Measurements from ENCODE around the gene MTOR.
"Not testable (repeated sequence)": the region's sequence is repeated elsewhere in the genome, so short reads cannot be mapped to it uniquely, and the experiment has no call there.

The MTOR gene

GRCh38 chr1:11262171-11263049 lies at the start of gene MTOR:
MTOR (minus strand) TSS chr1:11262551; CDS start chr1:11259409, 3,142 bp downstream.
- DNase-seq: peak; percentile 94

- DNase-seq: no peak
Observed at GRCh38 chr1:11309385-11309784, 47.0 kb upstream of the MTOR start.

GRCh38 chr1:11308699-11309224 lies 46.4 kb upstream of the MTOR start:
- no peak for DNase-seq

GRCh38 chr1:11307852-11308251 lies 45.5 kb upstream of the MTOR start:
- DNase-seq: no peak

GRCh38 chr1:11305516-11305915 lies 43.2 kb upstream of the MTOR start:
- DNase-seq: not testable (repeated sequence)

GRCh38 chr1:11302366-11302765 lies 40.0 kb upstream of the MTOR start:
- DNase-seq: no peak

- DNase-seq: no peak
Observed at GRCh38 chr1:11301601-11302000, 39.2 kb upstream of the MTOR start.

GRCh38 chr1:11299225-11299574 lies 36.8 kb upstream of the MTOR start:
- DNase-seq: no peak

- no peak for DNase-seq
Observed at GRCh38 chr1:11298390-11299224, 36.3 kb upstream of the MTOR start.

GRCh38 chr1:11297774-11298173 lies 35.4 kb upstream of the MTOR start:
- not testable (repeated sequence) for DNase-seq

GRCh38 chr1:11295905-11296304 lies 33.6 kb upstream of the MTOR start:
- no peak for DNase-seq

GRCh38 chr1:11294951-11295350 lies 32.6 kb upstream of the MTOR start:
- no peak for DNase-seq

- DNase-seq: no peak
Observed at GRCh38 chr1:11293856-11294255, 31.5 kb upstream of the MTOR start.

GRCh38 chr1:11291049-11291448 lies 28.7 kb upstream of the MTOR start:
- DNase-seq: no peak

- DNase-seq: no peak
Observed at GRCh38 chr1:11289064-11289463, 26.7 kb upstream of the MTOR start.

- no peak for DNase-seq
Observed at GRCh38 chr1:11286735-11287410, 24.5 kb upstream of the MTOR start.

- no peak for DNase-seq
Observed at GRCh38 chr1:11285883-11286734, 23.8 kb upstream of the MTOR start.

GRCh38 chr1:11284784-11285183 lies 22.4 kb upstream of the MTOR start:
- no peak for DNase-seq

- no peak for DNase-seq
Observed at GRCh38 chr1:11283151-11283550, 20.8 kb upstream of the MTOR start.

- DNase-seq: no peak
Observed at GRCh38 chr1:11281518-11282331, 19.4 kb upstream of the MTOR start.

GRCh38 chr1:11280719-11281376 lies 18.5 kb upstream of the MTOR start:
- no peak for DNase-seq

All from activated CD4-positive, alpha-beta T cell treated with anti-CD3 and anti-CD28 coated beads for 1 hour (primary cell).